Measurements from ENCODE around the gene RANBP10.

RANBP10 gene

GRCh38 chr16:67825906-67826305 is 19.5 kb upstream of the RANBP10 start:
- DNase-seq = no peak

- DNase-seq = no peak
These were observed 18.8 kb upstream of the RANBP10 start for GRCh38 chr16:67825119-67825518.

GRCh38 chr16:67822511-67822910 is 16.2 kb upstream of the RANBP10 start:
- DNase-seq = no peak

- no peak for DNase-seq
These were observed 14.4 kb upstream of the RANBP10 start for GRCh38 chr16:67820608-67821259.

- no peak for DNase-seq
These were observed 8.2 kb upstream of the RANBP10 start for GRCh38 chr16:67814567-67814966.

GRCh38 chr16:67811899-67812298 is 5.5 kb upstream of the RANBP10 start:
- no peak for DNase-seq

GRCh38 chr16:67807148-67807682 is 855 bp upstream of the RANBP10 start:
- no peak for DNase-seq

- peak in 1 of 2 experiments; percentile 32 for DNase-seq
These were observed 487 bp downstream of the RANBP10 start for GRCh38 chr16:67805718-67806427.

GRCh38 chr16:67804853-67805542 is 1.4 kb downstream of the RANBP10 start:
- no peak for DNase-seq

GRCh38 chr16:67803894-67804293 is 2.5 kb downstream of the RANBP10 start:
- no peak for DNase-seq

GRCh38 chr16:67801883-67802282 is 4.5 kb downstream of the RANBP10 start:
- no peak for DNase-seq

GRCh38 chr16:67801241-67801640 is 5.1 kb downstream of the RANBP10 start:
- no peak for DNase-seq

GRCh38 chr16:67800338-67800926 is 5.9 kb downstream of the RANBP10 start:
- no peak for DNase-seq

GRCh38 chr16:67796099-67796718 is 10.2 kb downstream of the RANBP10 start:
- no peak for DNase-seq

- DNase-seq = no peak
These were observed 16.3 kb downstream of the RANBP10 start for GRCh38 chr16:67790071-67790470.

- DNase-seq = no peak
These were observed 19.9 kb downstream of the RANBP10 start for GRCh38 chr16:67786491-67786890.

- no peak for DNase-seq
These were observed 23.0 kb downstream of the RANBP10 start for GRCh38 chr16:67783353-67783725.

GRCh38 chr16:67782567-67783352 is 23.6 kb downstream of the RANBP10 start:
- no peak for DNase-seq

- no peak for DNase-seq
These were observed 24.8 kb downstream of the RANBP10 start for GRCh38 chr16:67781565-67781921.

GRCh38 chr16:67780847-67781564 is 25.4 kb downstream of the RANBP10 start:
- DNase-seq = no peak

- no peak for DNase-seq
These were observed 26.9 kb downstream of the RANBP10 start for GRCh38 chr16:67779256-67780014.

All from NCI-H526 (cell line).